Epithelial cell of alveolus of lung (primary cell): Measurements from ENCODE around the gene CDC6. TPM values are rescaled to one million over a fixed set of nuclear protein-coding genes. Genes with fewer than 3 reads are reported as not detected.

ENCODE experiments used
- total RNA-seq: library from RNA; depleted of rRNA; stranded (reverse); fragments of >200 nt; gene quantifications from 2 replicates; pipeline ENCODE4 v1.2.1, GENCODE V29; 2015

The CDC6 gene, protein sequence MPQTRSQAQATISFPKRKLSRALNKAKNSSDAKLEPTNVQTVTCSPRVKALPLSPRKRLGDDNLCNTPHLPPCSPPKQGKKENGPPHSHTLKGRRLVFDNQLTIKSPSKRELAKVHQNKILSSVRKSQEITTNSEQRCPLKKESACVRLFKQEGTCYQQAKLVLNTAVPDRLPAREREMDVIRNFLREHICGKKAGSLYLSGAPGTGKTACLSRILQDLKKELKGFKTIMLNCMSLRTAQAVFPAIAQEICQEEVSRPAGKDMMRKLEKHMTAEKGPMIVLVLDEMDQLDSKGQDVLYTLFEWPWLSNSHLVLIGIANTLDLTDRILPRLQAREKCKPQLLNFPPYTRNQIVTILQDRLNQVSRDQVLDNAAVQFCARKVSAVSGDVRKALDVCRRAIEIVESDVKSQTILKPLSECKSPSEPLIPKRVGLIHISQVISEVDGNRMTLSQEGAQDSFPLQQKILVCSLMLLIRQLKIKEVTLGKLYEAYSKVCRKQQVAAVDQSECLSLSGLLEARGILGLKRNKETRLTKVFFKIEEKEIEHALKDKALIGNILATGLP
- 6.2 and 26.8 TPM in 2 replicates for total RNA-seq

DNA sequence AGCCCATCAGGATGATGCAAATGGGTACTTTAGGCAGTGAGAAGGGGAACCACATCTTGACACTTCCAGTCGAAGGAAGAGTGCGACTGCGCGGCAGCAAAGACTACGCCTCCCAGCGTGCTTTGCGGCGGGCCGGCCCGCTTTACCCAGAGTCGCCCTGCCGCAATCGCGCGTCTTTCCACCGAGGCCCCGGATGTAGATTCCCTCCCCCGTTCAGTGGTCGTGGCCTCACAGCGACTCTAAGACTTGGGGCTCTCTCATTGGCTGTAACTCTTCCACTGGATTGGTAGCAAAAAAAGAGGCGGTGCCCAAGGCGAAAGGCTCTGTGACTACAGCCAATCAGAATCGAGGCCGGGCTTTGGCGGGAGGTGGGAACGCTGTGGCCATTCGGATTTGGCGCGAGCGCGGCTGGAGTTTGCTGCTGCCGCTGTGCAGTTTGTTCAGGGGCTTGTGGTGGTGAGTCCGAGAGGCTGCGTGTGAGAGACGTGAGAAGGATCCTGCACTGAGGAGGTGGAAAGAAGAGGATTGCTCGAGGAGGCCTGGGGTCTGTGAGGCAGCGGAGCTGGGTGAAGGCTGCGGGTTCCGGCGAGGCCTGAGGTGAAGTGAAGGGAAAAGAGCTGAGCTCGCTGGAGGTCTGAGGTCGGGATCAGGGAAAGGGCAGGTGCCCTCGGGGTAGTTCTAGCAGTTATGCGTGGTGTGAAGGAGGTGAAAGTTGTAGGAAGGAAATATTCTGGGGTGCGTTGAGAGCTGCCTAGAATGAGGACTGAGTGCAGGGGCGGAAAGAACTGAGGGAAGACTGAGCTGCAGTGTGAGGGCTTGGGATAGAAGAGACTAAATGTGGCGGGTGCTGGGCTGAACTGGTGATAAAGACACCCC is at the start of gene CDC6:
Gene CDC6 (plus strand): TSS at position 386 of the 876 bp plus-strand sequence. CDS start 1,542 bp downstream, outside the sequence.

DNA sequence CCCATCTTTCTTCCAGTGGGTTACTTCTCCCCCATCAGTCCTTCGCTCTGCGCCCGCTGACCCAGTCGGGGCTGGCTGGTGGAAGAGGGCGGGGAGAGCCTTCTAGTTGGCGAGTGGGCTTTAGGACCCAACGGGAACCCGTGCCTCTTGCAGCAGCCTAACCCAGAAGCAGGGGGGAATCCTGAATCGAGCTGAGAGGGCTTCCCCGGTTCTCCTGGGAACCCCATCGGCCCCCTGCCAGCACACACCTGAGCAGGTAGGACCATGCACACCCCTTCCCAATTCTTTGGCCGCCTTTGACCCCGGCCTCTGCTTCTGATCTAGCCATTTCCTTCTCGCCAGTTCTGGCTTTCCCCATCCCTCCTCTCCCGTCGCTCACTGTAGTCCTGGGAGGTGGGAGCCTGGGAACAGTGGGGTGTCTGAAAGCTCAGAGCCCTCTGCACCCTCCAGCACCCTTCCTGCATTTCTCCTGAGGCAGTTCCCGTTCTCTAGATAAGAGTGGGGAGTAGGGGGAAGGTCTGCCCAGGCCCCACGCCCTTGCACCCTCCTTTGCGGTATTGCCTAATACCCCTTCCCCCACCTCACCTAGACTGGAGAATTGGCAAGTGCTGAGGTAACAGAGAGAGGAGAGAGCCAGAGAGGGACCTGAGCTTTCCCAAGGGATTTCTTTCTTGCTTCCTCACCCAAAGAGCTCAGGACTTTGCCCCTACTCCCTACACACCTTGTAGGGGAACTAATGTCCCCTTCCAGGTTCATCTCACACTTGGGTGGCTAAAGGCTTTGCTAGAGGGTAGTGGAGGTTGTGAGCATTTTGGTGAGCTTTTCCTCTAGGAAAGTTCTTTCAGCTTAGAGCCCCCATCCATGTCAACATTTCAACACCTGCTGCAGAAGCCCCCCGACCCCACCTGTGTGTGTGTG is 21.6 kb downstream of the CDC6 start, which contains the start of gene RARA:
Gene RARA (plus strand): TSS at position 150 of the 918 bp plus-strand sequence. CDS start 22,039 bp downstream, outside the sequence.

Other genes starting within 250 kb of the CDC6 start
- 58.9 and 71.0 TPM in 2 replicates for gene MED24, start 233.5 kb upstream of the CDC6 start, total RNA-seq
- 17.8 and 48.1 TPM in 2 replicates for gene THRA, start 224.9 kb upstream of the CDC6 start, total RNA-seq
- gene NR1D1, start 187.3 kb upstream of the CDC6 start, total RNA-seq: 2.8 and 3.7 TPM in 2 replicates
- 37.1 and 90.2 TPM in 2 replicates for gene MSL1, start 165.9 kb upstream of the CDC6 start, total RNA-seq
- gene CASC3, start 147.3 kb upstream of the CDC6 start, total RNA-seq: 29.6 and 36.1 TPM in 2 replicates
- gene RAPGEFL1, start 110.4 kb upstream of the CDC6 start, total RNA-seq: 2.6 and 4.9 TPM in 2 replicates
- 9.1 and 11.1 TPM in 2 replicates for gene WIPF2, start 68.6 kb upstream of the CDC6 start, total RNA-seq
- 22.0 and 38.6 TPM in 2 replicates for gene RARA, start 21.3 kb downstream of the CDC6 start, total RNA-seq
- 3.4 and 3.7 TPM in 2 replicates for gene GJD3, start 76.9 kb downstream of the CDC6 start, total RNA-seq
- gene TOP2A, start 130.0 kb downstream of the CDC6 start, total RNA-seq: 89.5 and 102 TPM in 2 replicates
- 126 and 1,753 TPM in 2 replicates for gene IGFBP4, start 155.6 kb downstream of the CDC6 start, total RNA-seq
- gene TNS4, start 213.7 kb downstream of the CDC6 start, total RNA-seq: 1.7 and 7.9 TPM in 2 replicates